Body of pancreas (tissue), 4 donors: ENCODE measurements around the gene EPHB1. TPM values are rescaled to one million over a fixed set of nuclear protein-coding genes. Genes with fewer than 3 reads are reported as not detected.
"Not testable (repeated sequence)": the region's sequence is repeated elsewhere in the genome, so short reads cannot be mapped to it uniquely, and the experiment has no call there.

ENCODE experiments used
- ATAC-seq: fragments of 150-250 bp; one replicate; pipeline ENCODE4 v1.9.1; 2016
- DNase-seq, 4 donors: peaks; one replicate each; pipeline ENCODE4 v3.0.0-alpha.2; 2019
- H3K27ac ChIP-seq, 4 donors: fragments of 200-600 bp; sonication (generic); 1 replicate in 3 of 4; 2 replicates in 1 of 4; pipeline versions ENCODE4 v1.5.1 to v1.6.1; 2016 to 2019; ENCODE audit warnings: mild to moderate bottlenecking in 1 of 4, mixed read lengths in 1 of 4, moderate library complexity in 1 of 4
- H3K27me3 ChIP-seq, 2 donors: fragments of 200-600 bp; sonication (generic); one replicate each; pipeline ENCODE4 v1.6.0; 2016; ENCODE audit warnings: mild to moderate bottlenecking in 1 of 2
- H3K36me3 ChIP-seq, 2 donors: fragments of 200-600 bp; sonication (generic); replicated peaks in 1 of 2; 2 replicates each; pipeline ENCODE4 v1.5.1; 2016; ENCODE audit warnings: low read depth in 2 of 2; ENCODE audit not compliant: insufficient read depth in 1 of 2
- H3K4me1 ChIP-seq: fragments of 200-600 bp; sonication (generic); one replicate; pipeline ENCODE4 v1.6.0; 2016
- H3K4me3 ChIP-seq, 2 donors: fragments of 200-600 bp; sonication (generic); 1 replicate in 1 of 2; 2 replicates in 1 of 2; pipeline ENCODE4 v1.5.1; 2016 to 2019
- H3K9me3 ChIP-seq, 3 donors: fragments of 200-600 bp; sonication (generic); 1 replicate in 2 of 3; 2 replicates in 1 of 3; pipeline ENCODE4 v1.5.1; 2016
- POLR2A ChIP-seq, 3 donors: fragments of 450-650 bp; IDR thresholded peaks; one replicate each; pipeline ENCODE4 v1.6.1; 2016; ENCODE audit warnings: antibody characterized with exemption in 3 of 3, mild to moderate bottlenecking in 2 of 3
- WGBS, 2 donors: methylation state at CpG; one replicate each; pipeline ENCODE4 v1.1.5; 2017; 5-methylcytosine and 5-hydroxymethylcytosine counted together
- intact Hi-C: fragments of 100-400 bp; cut with DNase I; formaldehyde crosslinking; loops from one replicate; pipeline ENCODE4 v1.15.1; 2023
- total RNA-seq, 2 donors: library from RNA; depleted of rRNA; stranded (reverse); fragments of >200 nt; gene quantifications; one replicate each; pipeline ENCODE4 v1.1.0, GENCODE V29; 2016
- TF ChIP-seq, protein P1 (sequence below), 7 experiments: fragments of 450-650 bp in 4 of 7; fragments of 200-600 bp in 3 of 7; sonication (generic) in 3 of 7; IDR thresholded peaks; one replicate each; pipeline ENCODE4 v1.5.1; 2016 to 2019; ENCODE audit warnings: antibody characterized with exemption in 7 of 7

EPHB1 gene
- total RNA-seq, 2 donors from 2014 or later: 1.3 TPM; not detected in 1

DNA sequence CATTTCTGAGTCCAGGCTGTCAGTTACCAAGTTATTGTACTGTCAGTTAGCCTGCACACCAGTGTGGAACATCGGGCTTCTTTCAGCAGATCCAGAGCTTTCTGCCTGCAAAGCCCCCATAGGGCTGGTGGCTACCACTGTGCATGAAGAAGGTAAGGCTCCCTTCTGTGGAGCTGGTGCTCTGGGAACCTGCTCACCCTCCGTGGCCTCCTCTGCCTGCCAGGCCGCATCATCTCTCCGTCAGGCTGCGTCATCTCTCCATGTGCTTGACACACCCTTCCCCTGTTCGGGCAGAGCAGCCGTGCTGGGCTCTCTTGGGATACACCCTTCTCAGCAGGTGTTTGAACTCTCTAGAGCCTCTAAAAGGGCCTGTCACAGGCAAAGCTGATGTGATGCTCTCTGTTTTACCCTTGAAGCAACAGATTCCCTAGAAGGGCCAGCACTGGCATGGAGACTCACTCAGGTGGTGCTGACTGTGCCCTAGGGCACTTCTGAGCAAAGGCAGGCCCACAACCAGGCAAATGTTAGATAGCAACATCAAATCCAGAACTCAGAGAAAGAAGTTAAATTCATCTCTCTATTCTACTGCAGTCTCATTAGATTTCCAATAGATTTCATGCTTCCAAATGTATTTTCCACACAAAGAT lies 261.1 kb downstream of the EPHB1 start:
- Histone ChIP-seq H3K4me1 (no peaks in the 10 kb centered on the region), H3K27me3 (no peaks in the 10 kb centered on the region), H3K27ac (no peak overlapping the region), H3K4me3 (no peak overlapping the region), H3K9me3 (no peaks in the 10 kb centered on the region), H3K36me3 (no peaks in the 10 kb centered on the region)
- intact Hi-C loops: no loop called here
- ATAC-seq (no peak), DNase-seq (no peak)
- 55 to 59% methylated on average over 6 to 7 of the region's 7 CpGs for WGBS, 2 donors
- TF ChIP-seq, protein P1, sequence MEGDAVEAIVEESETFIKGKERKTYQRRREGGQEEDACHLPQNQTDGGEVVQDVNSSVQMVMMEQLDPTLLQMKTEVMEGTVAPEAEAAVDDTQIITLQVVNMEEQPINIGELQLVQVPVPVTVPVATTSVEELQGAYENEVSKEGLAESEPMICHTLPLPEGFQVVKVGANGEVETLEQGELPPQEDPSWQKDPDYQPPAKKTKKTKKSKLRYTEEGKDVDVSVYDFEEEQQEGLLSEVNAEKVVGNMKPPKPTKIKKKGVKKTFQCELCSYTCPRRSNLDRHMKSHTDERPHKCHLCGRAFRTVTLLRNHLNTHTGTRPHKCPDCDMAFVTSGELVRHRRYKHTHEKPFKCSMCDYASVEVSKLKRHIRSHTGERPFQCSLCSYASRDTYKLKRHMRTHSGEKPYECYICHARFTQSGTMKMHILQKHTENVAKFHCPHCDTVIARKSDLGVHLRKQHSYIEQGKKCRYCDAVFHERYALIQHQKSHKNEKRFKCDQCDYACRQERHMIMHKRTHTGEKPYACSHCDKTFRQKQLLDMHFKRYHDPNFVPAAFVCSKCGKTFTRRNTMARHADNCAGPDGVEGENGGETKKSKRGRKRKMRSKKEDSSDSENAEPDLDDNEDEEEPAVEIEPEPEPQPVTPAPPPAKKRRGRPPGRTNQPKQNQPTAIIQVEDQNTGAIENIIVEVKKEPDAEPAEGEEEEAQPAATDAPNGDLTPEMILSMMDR (IDR thresholded peaks at IDR 0.05): no peak
- no peak for TF ChIP-seq POLR2A (IDR thresholded peaks at IDR 0.05)

DNA sequence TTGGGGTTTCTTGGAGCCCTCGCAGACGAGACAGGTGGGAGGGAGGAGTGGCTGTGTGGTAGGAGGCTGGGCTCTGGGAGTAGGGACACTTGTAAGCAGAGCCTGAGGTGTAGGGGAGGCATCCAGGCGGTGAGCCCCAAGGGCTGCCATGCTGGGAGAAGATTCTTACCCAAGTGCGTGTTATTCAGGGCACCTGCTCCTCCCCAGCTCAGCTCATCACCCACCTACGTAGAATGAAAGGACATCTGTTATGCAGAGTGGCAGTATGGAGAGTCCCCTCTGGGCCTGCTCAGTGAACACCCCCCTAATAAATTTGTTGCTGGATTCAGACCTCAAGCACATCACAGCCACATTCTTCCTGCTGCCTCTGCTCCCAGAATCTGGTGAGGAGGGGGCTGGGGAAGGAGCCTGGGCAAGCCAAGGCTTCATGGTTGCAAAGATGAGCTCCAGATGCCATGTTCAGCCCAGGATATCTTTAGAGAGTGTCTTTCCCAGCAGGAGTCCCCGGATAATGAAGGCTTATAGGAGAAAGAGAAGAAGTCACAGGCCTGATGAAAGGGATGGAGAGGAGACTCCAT lies 261.8 kb downstream of the EPHB1 start:
- intact Hi-C loops: no loop called here
- no peaks in the 10 kb centered on the region for H3K36me3 ChIP-seq
- no peak for TF ChIP-seq POLR2A (IDR thresholded peaks at IDR 0.05)
- TF ChIP-seq, protein P1 (IDR thresholded peaks at IDR 0.05): no peak
- H3K4me3 ChIP-seq: no peak overlapping the region
- ATAC-seq (no peak), DNase-seq (no peak)
- H3K4me1 ChIP-seq: no peaks in the 10 kb centered on the region
- 67 to 68% methylated on average over 6 of the region's 6 CpGs for WGBS, 2 donors
- H3K9me3 ChIP-seq: no peaks in the 10 kb centered on the region
- no peak overlapping the region for H3K27ac ChIP-seq
- no peaks in the 10 kb centered on the region for H3K27me3 ChIP-seq

DNA sequence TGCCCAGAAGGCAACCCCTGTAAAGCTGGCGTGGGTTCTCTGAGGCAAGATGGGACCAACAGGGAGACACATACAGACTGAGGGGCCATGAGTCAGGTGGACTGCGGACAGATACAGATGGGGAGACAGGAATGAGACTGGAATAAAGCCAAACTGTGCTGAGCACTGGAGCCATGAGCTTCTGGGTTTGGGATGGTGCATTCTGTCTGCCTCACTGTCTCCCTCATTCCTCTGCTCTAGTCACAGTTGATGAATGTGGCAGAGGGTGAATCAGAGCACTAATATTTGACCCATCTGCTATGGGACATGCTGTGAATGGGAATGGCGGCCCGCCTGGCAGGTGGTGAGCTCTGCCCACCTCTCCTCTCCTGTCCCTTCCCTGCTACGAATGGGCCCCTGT lies 262.9 kb downstream of the EPHB1 start:
- ATAC-seq (no peak), DNase-seq (no peak)
- Histone ChIP-seq H3K27me3 (no peaks in the 10 kb centered on the region), H3K4me1 (no peaks in the 10 kb centered on the region), H3K36me3 (no peaks in the 10 kb centered on the region), H3K9me3 (peaks cover 0 to 2% (median 0%) of the 10 kb centered on the region in 3 donors), H3K27ac (no peak overlapping the region), H3K4me3 (no peak overlapping the region)
- no peak for TF ChIP-seq POLR2A (IDR thresholded peaks at IDR 0.05)
- TF ChIP-seq, protein P1 (IDR thresholded peaks at IDR 0.05): no peak
- WGBS, 2 donors: 77 to 86% methylated on average over 3 to 5 of the region's 5 CpGs
- intact Hi-C loops: no loop called here

DNA sequence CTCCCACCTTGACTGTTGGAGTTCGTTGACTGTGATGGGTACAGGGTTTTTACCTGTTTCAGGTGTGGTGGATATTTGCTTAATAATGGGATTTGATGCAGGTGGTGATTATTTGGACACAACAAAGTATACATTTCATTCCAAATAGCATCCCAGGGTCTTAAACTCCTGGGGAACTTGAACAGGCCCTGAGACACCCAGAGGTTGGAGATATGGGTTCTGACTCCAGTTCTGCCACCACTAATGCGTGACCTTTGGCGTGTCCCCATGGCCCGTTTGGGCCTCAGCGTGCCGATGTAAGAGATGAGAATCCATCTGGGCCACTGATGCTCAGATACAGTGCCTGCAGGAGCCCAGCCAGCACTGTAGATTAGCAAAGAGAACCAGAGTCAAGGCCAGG lies 264.5 kb downstream of the EPHB1 start:
- Histone ChIP-seq H3K36me3 (no peaks in the 10 kb centered on the region), H3K27ac (no peak overlapping the region), H3K4me1 (no peaks in the 10 kb centered on the region), H3K9me3 (peaks cover 0 to 6% (median 0%) of the 10 kb centered on the region in 3 donors), H3K27me3 (no peaks in the 10 kb centered on the region), H3K4me3 (no peak overlapping the region)
- ATAC-seq: no peak
- WGBS, 2 donors: 69 to 81% methylated on average over 6 of the region's 6 CpGs
- TF ChIP-seq, protein P1 (IDR thresholded peaks at IDR 0.05): no peak
- no peak for TF ChIP-seq POLR2A (IDR thresholded peaks at IDR 0.05)
- no peak for DNase-seq
- intact Hi-C loops: no loop called here

DNA sequence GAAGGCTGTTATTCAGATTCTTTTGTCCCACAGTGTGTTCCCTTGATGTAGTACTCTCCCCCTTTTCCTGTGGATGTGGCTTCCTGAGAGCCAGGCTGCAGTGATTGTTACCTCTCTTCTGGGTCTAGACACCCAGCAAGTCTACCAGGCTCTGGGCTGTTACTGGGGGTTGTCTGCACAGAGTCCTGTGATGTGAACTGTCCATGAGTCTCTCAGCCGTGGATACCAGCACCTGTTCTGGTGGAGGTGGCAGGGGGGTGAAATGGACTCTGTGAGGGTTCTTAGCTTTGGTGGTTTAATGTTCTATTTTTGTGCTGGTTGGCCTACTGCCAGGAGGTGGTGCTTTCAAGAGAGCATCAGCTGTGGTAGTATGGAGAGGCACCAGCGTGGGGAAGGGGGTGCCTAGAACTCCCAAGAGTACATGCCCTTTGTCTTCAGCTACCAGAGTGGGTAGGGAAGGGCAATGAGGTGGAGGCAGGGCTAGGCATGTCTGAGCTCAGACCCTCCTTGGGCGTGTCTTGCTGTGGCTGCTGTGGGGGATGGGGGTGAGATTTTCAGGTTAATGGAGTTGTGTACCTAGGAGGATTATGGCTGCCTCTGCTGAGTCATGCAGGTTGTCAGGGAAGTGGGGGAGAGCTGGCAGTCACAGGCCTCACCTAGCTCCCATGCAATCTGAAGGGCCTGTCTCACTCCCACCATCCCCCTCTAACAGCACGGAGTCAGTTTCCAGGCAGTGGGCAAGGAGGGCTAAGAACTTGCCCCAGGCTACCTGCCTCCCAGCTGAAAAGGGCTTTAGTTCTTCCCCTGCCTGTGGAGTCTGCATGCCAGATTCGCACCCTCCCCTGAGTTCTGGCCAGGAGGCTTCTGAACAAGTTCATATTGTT lies 272.0 kb downstream of the EPHB1 start:
- H3K4me3 ChIP-seq, ATAC-seq, H3K27ac ChIP-seq, H3K4me1 ChIP-seq, H3K27me3 ChIP-seq, intact Hi-C loops, H3K36me3 ChIP-seq, DNase-seq: not testable (repeated sequence)
- 61 to 62% methylated on average over 5 of the region's 5 CpGs for WGBS, 2 donors
- peaks cover 0 to 12% (median 0%) of the 10 kb centered on the region in 3 donors for H3K9me3 ChIP-seq
